SK-N-DZ (cell line): ENCODE data around the gene SLC6A1. TPM values are rescaled to one million over a fixed set of nuclear protein-coding genes. Genes with fewer than 3 reads are reported as not detected.

Experiments
- DNase-seq: peaks from one replicate; pipeline ENCODE4 v3.0.0-alpha.2; 2015; ENCODE audit warnings: low spot score
- polyA plus RNA-seq, 2 experiments: library from polyadenylated mRNA; depleted of rRNA; stranded (reverse); fragments of >200 nt; gene quantifications; 2 replicates each; pipeline ENCODE4 v1.2.3, GENCODE V29; 2014

Gene SLC6A1
- not detected in 2 replicates for polyA plus RNA-seq (2014; cell fraction: cytosol; rRNA removed)
- not detected in 2 replicates for polyA plus RNA-seq (2014; cell fraction: nucleus; rRNA removed)

- DNase-seq: no peak
Measured at GRCh38 chr3:10992017-10992942, at the start of gene SLC6A1. Gene SLC6A1 (plus strand): TSS chr3:10992748. CDS start chr3:11017212, 24,464 bp downstream.

- no peak for DNase-seq
Measured at GRCh38 chr3:10944866-10945265, 47.7 kb upstream of the SLC6A1 start.

- DNase-seq: peak; percentile 65
Measured at GRCh38 chr3:10945683-10946287, 46.8 kb upstream of the SLC6A1 start.

GRCh38 chr3:10946526-10946925, 46.0 kb upstream of the SLC6A1 start:
- no peak for DNase-seq

DNA sequence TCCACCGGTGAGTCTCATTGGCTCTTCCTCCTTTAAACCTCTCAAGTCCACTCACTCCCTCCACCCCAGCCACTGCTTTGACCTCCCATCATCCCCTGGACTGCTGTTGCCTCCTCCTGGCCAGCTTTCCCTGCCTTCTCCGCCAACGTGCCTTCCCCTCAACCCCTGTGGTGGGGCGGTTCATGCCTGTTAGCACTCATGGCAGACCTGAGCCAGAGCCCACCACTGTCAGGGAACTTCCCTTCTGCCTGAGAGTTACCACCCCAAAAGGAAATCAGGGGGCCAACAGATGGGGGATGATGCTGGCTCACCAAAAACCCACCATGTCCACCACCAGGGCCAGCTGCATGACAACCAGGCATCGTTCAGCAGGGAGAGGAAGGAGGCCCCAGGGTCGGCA, 44.2 kb upstream of the SLC6A1 start:
- no peak for DNase-seq

DNA sequence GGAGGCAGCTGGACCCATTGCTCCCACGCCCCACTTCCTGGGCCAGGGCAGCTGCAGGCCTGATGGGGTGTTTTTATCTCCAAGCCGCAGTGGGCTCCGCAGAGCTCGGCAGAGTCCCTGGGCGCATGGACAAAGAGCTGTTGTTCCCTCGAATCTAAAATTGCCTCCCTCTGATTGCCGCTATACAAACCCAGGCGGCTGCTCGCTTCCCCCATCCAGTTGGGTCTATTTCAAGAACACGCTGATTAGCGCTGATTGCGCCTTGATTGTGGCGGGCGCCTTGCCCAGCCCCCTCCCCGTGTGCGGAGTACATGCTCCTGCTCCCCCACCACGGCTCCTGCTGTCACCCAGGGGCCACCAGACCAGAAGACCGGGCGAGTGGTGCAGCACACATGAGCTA, 43.4 kb upstream of the SLC6A1 start:
- no peak for DNase-seq

DNA sequence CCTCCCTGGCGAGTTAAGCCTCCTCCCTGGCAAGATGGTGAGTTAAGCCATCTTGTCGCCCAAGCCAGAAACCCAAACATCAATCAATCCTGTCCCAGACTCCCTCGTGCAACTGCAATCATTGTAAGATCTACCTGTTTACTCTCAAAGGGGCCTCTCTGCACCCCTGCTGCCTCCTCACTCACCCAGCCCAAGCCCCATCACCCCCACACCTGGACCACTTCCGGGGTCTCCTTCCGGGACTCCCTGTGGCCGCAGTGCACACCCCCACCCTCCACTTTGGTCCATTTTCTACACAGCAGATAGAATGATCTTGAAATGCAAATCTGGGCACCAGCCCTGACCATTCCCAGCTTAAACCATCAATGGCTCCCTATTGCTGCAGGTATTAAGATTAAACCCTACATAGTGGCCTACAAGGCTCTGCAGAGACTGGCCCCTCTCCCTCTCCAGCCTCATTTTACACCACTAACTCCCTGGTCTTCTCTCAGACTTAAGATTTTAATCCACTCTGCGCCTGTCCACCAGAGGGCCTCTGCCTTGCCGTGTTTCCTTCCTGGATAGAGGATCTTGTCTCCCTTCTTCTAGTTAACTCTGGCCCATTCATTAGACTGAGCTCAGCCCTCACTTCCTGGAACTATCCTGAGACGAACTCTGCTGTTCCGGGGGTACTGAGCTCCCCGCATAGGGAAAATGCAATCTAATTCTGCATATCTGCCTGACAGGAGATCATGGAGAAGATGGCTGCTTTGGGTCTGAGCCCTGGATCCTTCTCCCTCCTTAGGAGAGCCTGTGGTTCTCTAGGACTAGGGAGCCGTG, 41.9 kb upstream of the SLC6A1 start:
- DNase-seq: no peak

GRCh38 chr3:10951295-10951926, 41.1 kb upstream of the SLC6A1 start:
- no peak for DNase-seq

GRCh38 chr3:10952525-10952924, 40.0 kb upstream of the SLC6A1 start:
- no peak for DNase-seq

- DNase-seq: no peak
Measured at GRCh38 chr3:10954740-10955139, 37.8 kb upstream of the SLC6A1 start.

DNA sequence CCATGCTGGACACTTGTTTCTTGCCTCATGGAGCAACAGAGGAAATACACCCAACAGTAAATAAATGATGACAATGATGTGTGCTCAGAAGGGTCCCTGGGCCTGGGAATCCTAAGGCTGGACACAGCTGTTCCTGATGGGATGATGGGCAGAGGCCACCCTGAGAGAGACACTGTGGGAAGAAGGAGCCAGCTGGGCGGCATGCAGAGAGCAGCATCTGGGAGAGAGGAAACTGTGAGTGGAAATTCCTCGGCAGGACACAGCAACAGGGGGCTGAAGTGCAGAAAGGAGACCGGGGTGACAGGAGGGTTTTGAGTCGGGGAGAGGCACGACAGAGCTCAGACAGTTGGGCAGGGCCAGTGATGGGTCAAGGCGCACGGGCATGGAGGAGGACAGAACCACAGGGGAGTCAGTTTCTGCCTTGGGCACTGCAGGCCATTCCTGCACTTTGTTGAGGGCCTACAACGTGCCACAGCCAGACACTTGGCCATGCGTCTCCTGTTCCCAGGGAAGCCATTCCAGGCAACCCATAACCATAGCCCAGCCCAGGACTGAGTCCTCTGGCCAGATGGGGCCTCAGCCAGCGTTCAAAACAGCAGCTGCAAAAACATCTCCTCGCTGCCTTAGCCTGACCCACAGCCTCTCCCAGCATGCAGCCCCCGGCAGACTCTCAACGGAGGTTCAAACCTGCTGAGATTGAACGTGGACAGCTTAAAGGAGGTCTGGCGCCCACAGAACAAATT, 36.7 kb upstream of the SLC6A1 start:
- no peak for DNase-seq

- DNase-seq: no peak
Measured at GRCh38 chr3:10956531-10956930, 36.0 kb upstream of the SLC6A1 start.

GRCh38 chr3:10956986-10957385, 35.6 kb upstream of the SLC6A1 start:
- DNase-seq: no peak

- no peak for DNase-seq
Measured at GRCh38 chr3:10957976-10958749, 34.4 kb upstream of the SLC6A1 start.

DNA sequence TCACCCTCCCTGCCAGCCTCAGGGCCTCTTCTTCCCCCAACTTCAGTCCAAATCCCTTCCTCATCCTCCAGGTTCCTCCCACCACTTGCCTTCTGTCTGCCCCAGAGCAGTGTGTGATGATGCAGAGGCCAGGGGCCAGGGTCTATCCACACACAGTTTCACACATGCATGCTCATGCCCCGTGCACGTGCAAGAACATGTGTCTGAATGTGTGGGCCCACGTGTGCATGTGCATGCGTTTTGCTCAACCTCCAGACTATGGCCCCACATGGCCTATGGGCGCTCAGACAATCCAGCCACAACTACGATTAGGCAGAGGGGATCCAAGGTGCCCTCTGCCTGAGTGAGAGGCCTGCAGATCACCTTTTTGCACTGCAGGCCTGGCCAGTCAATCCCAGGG, 32.3 kb upstream of the SLC6A1 start:
- no peak for DNase-seq

DNA sequence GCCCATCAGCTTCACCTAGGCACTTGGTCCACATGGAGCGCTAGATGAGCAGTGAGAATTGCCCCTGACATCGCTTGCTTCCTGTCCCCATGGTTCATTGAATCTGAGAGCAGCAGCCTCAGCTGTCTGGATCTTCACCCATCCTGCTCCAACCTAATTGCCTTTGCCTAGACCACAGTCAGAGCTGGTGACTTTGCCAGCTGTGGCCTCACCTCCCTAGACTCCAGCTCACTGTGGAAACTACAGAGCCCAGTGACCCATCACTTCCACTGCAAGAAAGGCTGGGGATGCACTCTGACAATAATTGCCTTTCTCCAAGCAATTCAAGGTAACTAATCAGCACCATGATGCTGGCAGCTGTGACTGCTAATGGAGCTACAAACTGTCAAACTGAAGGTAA, 30.6 kb upstream of the SLC6A1 start:
- no peak for DNase-seq

GRCh38 chr3:10962481-10963036, 30.0 kb upstream of the SLC6A1 start:
- DNase-seq: no peak

GRCh38 chr3:10964537-10965167, 27.9 kb upstream of the SLC6A1 start:
- no peak for DNase-seq

GRCh38 chr3:10968401-10968800, 24.1 kb upstream of the SLC6A1 start:
- DNase-seq: no peak
